ENCODE measurements around the gene AKAP6.

AKAP6 gene

DNA sequence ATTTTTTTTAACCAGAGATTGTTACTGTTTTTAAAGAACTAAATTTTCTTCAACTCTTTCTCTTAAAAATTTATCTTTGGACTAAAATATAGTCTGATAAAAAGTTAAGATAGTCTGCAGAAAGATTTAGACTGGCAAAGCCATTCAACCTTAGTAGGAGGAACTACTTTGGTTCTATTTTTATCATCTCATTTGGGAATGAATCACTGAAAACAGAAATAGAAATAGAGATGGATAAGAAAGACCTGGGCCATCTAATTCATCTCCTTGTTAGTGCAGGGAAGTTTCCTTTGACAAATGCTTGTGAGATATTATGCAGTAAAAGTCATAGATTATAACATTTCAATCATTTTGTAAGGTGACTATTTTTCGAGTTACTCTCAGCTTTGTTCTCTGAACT, 346.3 kb downstream of the AKAP6 start:
- DNase-seq (ENCODE audit: low read depth) = no peak

DNA sequence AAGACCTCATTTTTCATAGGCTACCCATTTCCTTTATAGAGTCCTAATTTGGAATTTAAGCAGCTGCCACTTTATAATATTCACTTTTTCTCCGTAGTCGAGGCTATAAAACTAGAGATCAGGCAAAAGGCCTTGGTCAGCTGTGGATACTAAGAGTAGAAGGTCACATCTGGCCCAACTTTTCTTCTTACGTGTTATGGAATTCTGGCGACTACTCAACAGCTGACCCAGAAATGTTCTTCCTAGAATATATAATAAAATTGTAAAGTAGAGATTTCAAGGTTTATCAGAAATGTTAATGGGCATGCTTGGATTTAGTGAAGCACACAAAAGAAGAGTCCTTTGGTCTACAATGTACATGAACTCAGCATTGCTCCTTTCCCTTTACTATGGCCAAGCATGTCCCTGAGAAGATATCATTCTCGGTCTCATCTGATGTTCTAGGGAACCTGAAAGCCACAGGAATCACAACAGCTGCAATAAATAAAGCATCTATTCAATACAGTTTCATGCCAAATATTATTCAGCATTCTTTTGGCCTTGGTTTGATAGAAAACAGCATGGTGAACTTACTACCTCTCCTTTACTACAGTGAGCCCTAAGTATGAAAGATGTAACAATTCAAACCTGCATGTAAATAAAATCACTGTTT, 348.2 kb downstream of the AKAP6 start:
- no peak for DNase-seq (ENCODE audit: low read depth)

DNA sequence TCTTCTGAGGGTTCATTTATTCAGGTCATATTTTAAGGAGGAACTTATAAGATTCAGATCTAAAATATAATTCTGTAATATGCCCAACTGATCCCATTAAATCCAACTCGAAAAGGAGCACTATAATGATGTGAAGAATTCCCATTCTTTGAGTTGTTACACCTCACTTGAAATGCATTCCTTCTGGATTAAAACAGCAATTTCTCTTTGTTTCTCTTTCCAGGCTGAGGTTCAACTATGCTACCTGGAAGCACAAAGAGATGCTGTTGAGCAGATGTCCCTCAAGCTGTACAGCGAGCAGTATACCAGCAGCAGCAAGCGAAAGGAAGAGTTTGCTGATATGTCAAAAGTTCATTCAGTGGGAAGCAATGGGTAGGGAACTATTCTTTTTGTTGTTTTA, 349.0 kb downstream of the AKAP6 start:
- no peak for DNase-seq (ENCODE audit: low read depth)

DNA sequence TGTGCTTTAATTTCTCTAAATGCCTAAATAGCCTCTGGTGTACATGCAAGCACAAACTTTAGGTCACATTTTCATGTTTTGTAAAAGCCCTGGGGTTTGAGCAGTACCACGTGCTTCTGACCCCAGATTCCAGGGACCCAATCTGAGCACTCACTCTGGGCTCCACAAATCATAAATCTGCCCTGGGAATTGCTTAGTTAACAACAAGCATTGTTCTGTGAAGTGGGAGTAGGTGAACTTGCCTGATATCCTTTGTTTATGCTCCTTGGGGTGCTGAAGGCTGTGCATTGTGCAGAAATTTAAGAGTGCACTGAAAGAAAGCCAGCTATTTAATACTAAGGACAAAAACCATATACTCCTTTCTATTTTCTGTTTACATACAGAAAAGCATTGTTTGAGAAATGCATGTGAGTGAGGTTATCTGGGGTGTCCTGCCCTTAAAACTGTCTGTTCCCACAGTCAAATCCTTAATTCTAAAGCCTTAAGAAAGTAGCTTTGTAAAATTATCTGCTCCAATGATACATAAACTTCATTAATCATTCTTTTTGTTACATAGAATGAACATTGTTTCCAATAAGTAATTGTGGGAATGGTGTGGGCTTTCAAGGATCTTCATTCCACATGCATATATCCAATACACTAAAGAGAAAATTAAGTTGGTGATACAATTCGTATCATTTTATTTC, 351.0 kb downstream of the AKAP6 start:
- no peak for DNase-seq (ENCODE audit: low read depth)

DNA sequence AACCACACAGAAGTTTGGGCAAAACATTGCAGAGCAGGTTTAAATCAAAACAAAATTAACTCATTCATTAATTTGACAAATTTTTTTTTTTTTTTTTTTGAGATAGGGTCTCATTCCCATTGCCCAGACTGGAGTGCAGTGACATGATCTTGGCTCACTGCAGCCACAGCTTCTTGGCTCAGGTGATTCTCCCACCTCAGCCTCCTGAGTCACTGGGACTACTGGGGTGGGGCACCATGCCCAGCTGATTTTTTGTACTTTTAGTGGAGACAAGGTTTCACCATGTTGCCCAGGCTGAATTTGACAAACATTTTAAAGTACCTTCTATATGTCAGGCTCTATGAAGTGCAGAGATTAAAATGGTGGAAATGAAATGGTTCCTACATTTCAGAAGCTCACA, 352.5 kb downstream of the AKAP6 start:
- DNase-seq (ENCODE audit: low read depth) = no peak

DNA sequence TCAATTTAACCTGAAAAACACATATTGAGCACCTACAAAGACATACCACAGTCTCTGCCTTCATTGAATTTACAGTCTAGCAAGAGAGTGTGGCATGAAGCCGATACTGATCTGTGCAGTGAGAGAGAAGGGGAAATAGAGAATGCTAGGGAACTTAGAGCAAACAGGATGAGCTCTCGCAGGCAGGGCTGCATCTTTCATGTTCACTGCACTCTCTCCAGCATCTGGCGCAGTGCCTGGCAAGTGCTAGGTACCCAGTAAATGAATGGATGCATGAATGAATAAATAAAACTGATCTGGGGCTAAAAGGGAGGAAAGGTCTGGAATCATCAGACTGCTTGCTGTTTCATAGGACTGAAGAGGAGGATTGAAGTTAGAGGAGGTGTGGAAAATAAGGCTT, 353.1 kb downstream of the AKAP6 start:
- no peak for DNase-seq (ENCODE audit: low read depth)

DNA sequence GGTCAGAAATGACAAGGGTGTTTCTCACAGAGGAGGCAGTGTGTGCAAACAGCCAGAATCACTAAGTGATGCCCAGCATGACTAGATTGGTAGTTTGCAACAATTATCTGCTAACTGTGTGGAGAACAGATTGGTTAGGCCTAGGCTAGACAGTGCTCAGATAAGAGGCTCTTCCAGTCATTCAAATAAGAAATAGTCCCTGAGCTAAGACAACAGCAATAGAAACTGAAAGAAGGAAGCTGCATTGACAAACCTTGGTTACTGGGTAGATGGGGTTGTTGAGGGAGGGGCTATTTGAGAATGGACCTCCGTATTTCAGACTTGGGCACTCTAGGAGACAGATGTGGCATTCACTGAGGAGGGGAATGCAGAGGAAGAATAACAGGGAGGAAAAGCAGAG, 354.6 kb downstream of the AKAP6 start:
- no peak for DNase-seq (ENCODE audit: low read depth)

DNA sequence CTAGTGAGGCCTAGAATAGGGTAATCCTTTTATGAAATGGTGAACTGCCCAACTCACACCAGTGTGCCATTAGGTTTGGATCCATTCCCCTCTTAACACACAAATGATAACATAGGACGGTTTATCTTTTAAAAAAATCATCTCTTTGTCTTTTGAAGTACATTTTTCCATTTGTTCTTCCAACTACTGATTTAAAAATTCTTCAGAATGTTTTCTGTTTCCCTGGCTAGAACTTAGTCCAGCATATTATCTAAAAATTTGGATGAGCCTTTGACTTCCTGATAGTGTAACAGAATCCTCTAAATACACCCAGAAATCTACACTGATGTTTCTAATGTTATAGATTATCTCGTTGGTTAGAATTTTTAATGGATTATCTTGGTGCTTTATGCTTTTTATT, 359.8 kb downstream of the AKAP6 start:
- no peak for DNase-seq (ENCODE audit: low read depth)

DNA sequence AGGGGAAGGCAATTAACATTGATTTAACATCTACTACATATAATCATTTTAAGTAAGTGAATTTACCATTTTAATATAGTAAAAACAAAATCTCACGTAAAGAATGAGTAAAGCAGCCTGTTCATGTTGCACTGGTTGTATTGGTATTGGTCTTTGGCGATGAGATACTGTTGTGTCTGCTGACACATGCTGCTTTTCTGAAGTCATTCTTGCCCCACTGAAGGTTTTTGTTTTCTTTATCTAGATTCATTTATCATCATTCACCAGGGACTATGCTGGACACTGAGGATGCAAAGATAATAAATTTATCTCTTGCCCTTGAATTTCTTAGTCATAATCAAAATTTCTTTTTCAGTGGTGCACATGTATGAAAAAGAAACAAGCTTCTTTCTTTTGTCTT, 363.3 kb downstream of the AKAP6 start:
- DNase-seq (ENCODE audit: low read depth) = no peak

DNA sequence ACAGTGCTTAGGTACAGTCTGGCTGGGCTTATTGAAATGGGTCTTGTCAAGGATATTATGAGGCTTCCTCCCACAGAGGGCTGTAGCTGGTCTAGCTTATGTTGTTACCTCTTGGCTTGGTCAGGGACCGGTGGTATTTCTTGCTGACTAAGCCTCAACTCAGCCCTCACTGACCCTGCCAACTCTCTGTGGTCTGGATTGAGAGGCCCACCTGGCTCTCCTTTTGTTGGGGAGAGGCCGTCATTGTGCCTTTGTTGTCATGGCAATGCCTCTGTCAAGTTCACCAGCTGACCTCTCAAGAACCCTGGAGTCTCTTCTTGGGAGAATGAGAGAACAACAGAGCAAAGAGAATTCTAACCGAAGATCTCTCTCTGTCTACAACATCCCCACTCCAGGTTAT, 364.0 kb downstream of the AKAP6 start:
- DNase-seq (ENCODE audit: low read depth) = no peak

DNA sequence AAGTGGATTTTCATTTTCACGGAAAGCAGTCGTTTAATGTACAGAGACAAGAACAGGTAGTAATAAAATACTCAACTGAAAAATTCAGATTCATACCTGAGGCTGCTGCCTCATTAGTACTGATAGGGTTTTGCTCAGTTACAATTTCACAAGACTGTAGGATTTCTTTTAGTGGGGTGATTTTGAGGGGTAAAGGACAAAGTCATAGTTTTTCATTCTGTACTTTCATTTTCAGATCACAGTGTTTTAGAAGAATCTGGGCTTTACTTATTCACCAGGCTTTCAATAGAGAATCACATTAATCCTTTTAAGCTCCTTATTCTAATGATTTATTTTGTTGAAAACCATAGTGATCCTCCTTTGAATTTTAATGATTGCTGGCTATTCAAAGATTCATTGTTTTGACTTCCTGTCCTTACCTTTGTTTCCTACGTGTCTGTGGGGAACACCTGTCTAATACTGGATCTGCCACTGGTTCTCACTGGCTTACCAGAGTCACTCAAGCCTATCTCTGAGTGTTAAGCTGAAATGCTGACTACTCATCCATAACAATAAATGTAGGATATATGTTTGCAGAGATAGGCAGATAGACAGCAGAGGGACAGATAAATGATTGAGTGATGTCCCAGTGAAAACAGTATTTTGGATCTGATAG, 365.8 kb downstream of the AKAP6 start:
- DNase-seq (ENCODE audit: low read depth) = no peak

DNA sequence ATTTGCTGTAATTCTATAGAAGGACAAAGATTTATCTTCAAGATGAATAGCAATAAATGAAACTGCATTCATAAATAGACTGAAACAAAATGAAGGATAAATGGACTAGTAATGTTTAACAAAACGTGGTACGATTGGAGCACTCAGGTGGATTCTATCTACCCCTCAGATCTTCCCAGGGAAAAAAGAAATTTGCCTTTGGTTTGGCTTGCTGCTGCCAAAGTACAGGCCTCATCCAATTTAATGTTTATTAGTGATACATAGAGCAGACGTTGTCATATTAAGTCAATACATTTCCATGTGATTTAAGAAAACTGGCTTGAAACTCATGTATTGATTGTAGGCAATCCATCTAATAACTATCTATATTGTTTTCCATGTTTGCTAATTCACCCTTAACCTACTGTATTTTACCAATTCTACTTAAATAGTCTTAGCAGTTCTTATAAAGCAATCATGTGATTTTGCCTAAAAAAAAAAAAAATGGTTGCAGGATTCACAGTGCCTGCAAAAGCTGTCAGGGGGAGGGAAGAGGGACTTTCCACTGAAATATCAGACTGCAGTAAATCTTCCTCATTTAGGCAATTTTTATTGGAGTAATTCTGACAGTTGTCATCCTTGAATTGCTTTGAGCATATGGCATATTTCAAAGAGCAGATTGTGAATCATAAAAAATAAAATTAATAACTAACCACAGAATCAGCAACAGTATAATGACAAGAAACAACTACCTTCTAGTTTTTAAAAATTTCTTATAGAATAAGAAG, 367.4 kb downstream of the AKAP6 start:
- no peak for DNase-seq (ENCODE audit: low read depth)

DNA sequence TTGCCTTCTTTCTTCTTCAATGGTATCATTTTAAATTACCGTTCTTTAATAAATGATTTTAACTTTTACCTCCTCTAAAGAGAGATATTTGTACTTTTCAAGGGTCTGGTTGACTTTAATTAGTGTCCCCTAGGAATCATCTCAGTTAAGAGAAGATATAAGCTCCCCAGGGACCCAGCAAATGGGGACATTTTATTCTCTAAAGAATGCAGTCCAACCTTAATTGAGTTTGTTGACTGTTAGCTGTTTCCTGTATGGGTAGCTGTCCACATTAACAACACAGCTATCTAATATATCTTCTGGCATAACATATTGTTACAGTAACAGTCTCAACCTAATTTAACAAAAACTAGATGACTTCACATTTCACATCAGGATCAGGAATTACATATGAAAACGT, 368.0 kb downstream of the AKAP6 start:
- DNase-seq (ENCODE audit: low read depth) = no peak

DNA sequence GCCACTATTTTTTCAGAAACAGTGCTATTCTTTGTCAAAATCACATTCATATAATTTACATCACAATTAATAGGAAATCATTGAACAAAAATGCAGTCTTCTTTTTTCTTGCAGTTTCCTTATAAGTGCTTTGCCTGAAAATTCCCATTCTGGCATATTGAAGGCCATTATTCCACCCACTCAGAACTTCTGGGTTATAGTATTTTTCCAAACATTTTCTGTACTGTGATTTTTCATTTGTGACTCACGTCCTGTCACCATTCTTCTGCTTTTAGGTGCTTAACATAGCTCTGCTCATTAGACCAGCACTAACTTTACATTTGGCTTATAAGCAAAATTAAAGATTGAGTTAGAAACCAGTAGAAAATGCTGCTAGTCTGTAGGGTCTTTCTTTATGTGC, 368.6 kb downstream of the AKAP6 start:
- no peak for DNase-seq (ENCODE audit: low read depth)

DNA sequence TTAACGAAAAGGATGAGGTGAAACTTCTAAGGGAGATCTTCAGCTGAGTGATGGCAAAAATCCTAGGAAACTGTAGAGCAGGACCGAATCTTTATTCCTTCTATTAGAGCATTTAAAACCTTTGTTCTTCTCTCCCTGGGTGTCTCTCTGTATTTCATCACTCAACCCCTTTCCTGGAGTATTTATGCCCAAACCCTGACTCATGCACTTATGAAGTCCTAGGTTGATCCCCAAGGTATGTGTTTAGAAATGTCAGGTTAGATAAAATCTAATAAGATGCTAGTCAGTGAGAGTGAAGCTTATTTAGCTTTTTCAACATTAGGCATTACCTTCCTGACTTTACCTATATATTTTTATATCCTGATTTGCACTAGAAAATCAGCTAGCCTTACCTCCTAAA, 369.7 kb downstream of the AKAP6 start:
- no peak for DNase-seq (ENCODE audit: low read depth)

DNA sequence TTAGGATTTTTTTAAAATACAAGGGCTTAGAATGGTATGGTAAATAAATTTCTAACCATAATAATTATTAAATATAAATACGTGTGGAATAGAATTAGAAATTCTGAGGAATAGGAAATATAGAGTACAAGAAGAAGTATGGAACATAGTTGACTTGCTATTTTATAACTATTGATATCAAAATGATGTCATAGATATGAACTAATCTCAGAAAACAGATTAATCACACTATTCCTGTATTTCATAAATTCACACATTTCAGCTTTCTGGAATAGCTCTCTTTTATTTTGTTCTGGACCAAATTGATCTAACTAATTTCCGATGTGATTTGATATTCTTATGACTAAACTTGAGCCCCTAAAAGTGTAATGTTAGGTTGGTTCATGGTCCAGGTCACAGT, 372.4 kb downstream of the AKAP6 start:
- DNase-seq (ENCODE audit: low read depth) = no peak

DNA sequence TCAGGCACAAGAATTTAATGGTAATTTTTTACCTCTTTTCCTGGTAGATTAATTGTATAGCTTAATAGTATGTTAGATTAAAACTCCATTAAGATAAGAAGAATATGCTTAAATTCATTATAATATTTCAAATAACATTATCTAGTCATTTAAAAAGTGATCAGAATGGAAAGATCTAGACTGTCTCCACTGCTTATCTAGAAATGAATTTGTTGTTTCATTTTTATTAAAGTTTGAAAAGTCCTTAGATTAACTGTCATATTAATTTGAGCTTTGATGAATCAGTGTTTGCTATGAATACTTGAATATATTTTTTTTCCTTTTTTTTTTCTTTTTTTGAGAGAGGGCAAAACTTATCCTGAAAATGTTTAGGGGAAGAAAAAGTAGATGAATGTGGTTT, 373.0 kb downstream of the AKAP6 start:
- no peak for DNase-seq (ENCODE audit: low read depth)

DNA sequence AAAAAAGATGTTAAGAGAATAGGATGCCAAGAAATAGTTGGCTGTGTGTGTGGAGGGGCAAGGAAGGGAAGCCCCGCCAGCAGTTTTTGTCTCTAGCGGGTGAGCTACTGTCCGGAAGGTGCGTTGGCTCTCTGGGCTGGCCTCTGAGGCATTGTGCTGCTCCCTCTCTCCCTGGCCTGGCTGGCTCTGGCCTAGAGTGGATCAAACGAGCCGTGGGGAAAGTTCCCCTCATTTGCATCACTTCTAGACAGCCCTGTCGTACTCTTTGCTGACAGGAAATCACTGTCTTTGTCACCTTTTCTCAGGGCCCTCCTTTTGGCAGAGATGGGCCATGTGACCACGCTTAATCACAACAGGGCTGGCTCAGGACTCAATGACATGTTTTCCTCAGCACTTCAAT, 373.5 kb downstream of the AKAP6 start:
- no peak for DNase-seq (ENCODE audit: low read depth)

DNA sequence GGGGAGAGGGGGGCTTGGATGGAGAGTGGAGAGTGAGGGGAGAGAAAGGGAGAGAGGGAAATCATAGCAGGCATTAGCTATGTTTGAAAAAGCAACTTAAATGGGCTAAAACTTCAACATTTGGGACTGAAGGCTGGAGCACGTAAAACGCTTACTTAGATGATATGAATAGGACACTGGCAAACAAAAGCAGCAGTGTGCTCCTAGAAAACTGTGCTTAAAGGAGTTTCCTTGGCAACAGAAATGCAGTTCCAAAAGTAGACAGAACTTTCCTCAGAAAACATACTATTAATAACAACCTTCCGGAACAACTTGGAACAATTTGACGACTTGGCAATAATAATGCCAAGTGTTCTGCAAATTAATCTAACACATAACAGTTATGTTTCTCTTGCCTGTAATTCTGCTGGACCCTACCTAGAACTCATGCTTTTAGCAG, 374.1 kb downstream of the AKAP6 start:
- DNase-seq (ENCODE audit: low read depth) = no peak

DNA sequence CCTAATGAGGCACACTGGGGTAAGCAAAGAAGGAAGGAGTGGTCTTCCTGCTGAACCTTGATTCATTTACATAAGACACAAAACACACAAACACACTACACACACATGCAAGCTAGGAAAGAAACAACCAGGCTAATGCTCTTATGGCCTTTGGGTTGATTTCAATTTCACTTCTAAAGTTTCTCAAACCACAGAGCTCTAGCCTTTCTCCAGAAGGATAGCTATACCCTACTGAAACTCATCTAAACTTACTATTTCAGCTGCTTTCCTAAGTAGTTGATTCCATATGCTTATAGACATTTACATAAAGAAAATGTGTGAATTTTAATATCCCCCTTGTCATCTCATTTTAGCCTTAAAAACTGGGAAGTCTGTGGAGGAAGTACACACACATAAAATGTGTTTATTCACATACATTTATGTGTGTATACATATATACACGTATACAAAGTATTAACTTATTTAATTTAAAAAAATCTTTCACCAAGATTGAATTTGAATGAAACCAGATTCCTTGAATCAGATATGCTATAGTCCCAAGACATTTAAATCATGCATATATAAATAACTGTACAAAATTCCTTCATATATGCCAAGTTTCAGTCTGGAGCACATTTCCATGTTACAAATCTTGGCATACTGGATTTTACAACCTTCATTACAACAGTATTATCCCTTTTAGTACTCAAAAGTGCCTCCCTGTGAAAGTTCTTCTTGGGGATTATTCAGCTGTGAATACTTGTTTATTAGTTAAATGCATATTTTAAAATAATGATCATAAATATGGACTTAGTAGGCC, 377.8 kb downstream of the AKAP6 start:
- DNase-seq (ENCODE audit: low read depth) = no peak

DNA sequence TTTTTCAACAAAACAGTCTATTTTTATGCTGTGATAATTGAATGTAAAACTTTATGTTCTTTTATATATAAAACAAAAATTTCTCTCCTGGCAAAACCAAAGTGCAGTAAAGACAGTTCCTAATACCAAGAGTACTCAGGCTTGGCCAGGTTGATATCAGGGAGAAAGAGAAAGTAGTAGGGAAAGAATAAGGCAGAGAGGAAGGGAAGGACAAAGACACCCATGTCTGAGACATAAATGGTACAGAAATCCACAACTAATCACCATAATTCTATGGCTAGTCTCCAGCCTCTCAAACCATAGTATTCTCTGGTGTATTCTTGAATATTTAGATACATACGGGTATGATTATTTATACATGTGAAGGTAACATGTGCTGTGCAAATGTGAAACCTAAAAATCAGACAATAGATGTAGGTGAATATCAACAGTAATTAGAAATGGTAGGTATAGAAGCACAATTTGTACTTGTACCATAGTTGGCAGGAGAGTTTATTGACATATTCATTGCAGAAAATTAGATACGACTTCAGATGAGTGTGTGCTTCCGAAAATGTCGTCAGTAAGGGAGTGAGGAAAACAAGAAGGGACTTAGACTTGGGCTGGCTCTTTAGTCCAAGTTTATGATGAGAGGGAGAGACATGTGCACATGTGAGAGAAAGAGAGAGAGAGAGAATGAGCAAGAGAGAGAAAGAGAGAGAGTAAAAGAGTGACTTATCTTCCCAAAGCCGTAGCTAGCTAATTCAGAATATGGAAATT, 378.8 kb downstream of the AKAP6 start:
- DNase-seq (ENCODE audit: low read depth) = no peak
